ENCODE measurements around the gene REV1.

DNA sequence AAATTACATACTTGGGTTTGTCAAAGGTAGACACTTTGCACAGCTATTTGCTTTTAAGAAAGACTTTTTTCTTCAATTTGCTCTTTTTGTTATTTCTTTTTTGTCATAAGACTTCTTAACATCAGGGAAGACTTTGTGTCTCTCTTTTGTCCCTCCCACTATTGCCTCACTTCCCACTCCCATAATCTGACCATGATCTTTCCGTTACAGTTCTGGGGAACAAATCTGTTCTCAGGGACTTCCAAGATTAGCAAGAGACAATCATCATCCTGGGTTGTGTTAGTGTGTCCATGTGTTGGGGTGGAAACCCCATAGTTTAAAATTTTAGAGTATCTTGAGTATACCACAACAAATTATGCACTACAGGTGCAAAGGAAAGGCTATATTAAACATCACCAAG lies 75.3 kb downstream of the REV1 start:
- TF ChIP-seq, protein P1, sequence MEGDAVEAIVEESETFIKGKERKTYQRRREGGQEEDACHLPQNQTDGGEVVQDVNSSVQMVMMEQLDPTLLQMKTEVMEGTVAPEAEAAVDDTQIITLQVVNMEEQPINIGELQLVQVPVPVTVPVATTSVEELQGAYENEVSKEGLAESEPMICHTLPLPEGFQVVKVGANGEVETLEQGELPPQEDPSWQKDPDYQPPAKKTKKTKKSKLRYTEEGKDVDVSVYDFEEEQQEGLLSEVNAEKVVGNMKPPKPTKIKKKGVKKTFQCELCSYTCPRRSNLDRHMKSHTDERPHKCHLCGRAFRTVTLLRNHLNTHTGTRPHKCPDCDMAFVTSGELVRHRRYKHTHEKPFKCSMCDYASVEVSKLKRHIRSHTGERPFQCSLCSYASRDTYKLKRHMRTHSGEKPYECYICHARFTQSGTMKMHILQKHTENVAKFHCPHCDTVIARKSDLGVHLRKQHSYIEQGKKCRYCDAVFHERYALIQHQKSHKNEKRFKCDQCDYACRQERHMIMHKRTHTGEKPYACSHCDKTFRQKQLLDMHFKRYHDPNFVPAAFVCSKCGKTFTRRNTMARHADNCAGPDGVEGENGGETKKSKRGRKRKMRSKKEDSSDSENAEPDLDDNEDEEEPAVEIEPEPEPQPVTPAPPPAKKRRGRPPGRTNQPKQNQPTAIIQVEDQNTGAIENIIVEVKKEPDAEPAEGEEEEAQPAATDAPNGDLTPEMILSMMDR (IDR thresholded peaks at IDR 0.05; ENCODE audit: insufficient read depth, low read length, poor library complexity, severe bottlenecking): no peak
- no peak for TF ChIP-seq EZH2phosphoT487 (conservative IDR thresholded peaks at IDR 0.05; ENCODE audit: low read length)

All from SU-DHL-6 (cell line).